ENCODE data around the gene RAE1. TPM values are rescaled to one million over a fixed set of nuclear protein-coding genes. Genes with fewer than 3 reads are reported as not detected.
A peak's percentile ranks its signal among the peaks of the same experiment; 100 is the strongest.

Gene RAE1
- total RNA-seq, 2 experiments from 2014 or later, result 33.8 to 35.3 TPM

GRCh38 chr20:57364451-57364850 is 13.4 kb downstream of the RAE1 start:
- Mint-ChIP-seq H3K4me3 (no peak overlapping the region), H3K4me1 (no peaks in the 10 kb centered on the region), H3K9me3 (no peaks in the 10 kb centered on the region), H3K36me3 (ENCODE audit: low read depth) (peaks cover 44% of the 10 kb centered on the region), H3K27me3 (no peaks in the 10 kb centered on the region), H3K27ac (no peak overlapping the region)
- CTCF ChIA-PET, result interaction anchor here (1.1 to 1.2 kb wide), 2 partner anchors 17 to 738 kb away, joined by 3 to 4 read pairs; no protein-coding TSS in a partner anchor
- POLR2A ChIA-PET, result interaction anchor here (1.0 kb wide), 1 partner anchor 28 kb away, joined by 3 read pairs; no protein-coding TSS in a partner anchor
- no peak for DNase-seq

- H3K27me3 Mint-ChIP-seq, result no peaks in the 10 kb centered on the region
- DNase-seq, result no peak
- H3K36me3 Mint-ChIP-seq (ENCODE audit: low read depth), result peaks cover 78% of the 10 kb centered on the region
- H3K4me1 Mint-ChIP-seq, result peaks cover 5% of the 10 kb centered on the region
- H3K4me3 Mint-ChIP-seq, result no peak overlapping the region
- ChIA-PET POLR2A (interaction anchor here (1.2 kb wide), 1 partner anchor 10 kb away, joined by 4 read pairs; no protein-coding TSS in a partner anchor), CTCF (no interaction called here)
- no peak overlapping the region for H3K27ac Mint-ChIP-seq
- no peaks in the 10 kb centered on the region for H3K9me3 Mint-ChIP-seq
Observed at GRCh38 chr20:57369596-57369995, 18.5 kb downstream of the RAE1 start.

DNA sequence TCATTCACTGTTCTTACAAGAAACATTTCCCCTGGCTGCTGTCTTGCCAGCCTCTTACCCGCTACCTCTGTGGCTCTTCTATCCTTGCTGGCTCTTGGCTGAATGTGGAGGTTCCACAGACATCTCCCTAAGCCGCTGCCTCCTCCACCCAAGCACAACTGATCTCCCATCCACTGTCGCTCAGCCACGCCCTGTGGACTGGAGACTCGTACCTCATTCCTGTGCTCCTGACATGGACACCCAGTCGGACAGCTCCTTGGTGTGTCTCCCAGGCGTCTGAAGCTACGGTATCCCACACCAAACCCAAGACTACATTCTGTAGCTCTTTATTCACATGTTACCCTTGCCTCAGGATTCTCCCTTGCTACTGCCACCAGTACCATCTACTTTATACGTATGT is 19.3 kb downstream of the RAE1 start:
- Mint-ChIP-seq H3K36me3 (ENCODE audit: low read depth) (peaks cover 80% of the 10 kb centered on the region), H3K27me3 (no peaks in the 10 kb centered on the region), H3K9me3 (no peaks in the 10 kb centered on the region), H3K27ac (no peak overlapping the region), H3K4me3 (no peak overlapping the region), H3K4me1 (peaks cover 5% of the 10 kb centered on the region)
- DNase-seq, result no peak
- CTCF ChIA-PET, result no interaction called here
- POLR2A ChIA-PET, result no interaction called here

DNA sequence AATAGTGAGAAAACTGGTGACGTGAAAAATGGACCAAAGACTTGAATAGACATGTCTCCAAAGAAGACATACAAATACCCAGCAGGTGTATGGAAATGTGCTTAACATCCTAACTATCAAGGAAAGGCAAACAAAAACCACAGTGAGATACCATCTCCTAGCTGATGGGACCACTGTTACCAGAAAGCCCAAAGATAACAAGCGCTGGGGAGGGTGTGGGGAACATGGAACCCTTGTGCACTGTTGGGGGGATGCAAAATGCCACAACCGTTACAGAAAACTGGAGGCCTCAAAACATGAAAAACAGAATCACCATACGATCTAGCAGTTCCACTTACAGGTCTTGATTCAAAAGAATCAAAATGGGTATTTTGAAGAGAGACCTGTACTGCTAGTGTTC is 20.3 kb downstream of the RAE1 start:
- Mint-ChIP-seq H3K9me3 (no peaks in the 10 kb centered on the region), H3K4me1 (peaks cover 9% of the 10 kb centered on the region), H3K4me3 (no peak overlapping the region), H3K36me3 (ENCODE audit: low read depth) (peaks cover 81% of the 10 kb centered on the region), H3K27me3 (no peaks in the 10 kb centered on the region), H3K27ac (no peak overlapping the region)
- ChIA-PET CTCF (no interaction called here), POLR2A (no interaction called here)
- no peak for DNase-seq

GRCh38 chr20:57372157-57372556 is 21.1 kb downstream of the RAE1 start:
- Mint-ChIP-seq H3K4me1 (peaks cover 12% of the 10 kb centered on the region), H3K4me3 (no peak overlapping the region), H3K36me3 (ENCODE audit: low read depth) (peaks cover 81% of the 10 kb centered on the region), H3K27me3 (no peaks in the 10 kb centered on the region), H3K9me3 (no peaks in the 10 kb centered on the region), H3K27ac (no peak overlapping the region)
- CTCF ChIA-PET, result no interaction called here
- DNase-seq, result no peak
- POLR2A ChIA-PET, result no interaction called here

DNA sequence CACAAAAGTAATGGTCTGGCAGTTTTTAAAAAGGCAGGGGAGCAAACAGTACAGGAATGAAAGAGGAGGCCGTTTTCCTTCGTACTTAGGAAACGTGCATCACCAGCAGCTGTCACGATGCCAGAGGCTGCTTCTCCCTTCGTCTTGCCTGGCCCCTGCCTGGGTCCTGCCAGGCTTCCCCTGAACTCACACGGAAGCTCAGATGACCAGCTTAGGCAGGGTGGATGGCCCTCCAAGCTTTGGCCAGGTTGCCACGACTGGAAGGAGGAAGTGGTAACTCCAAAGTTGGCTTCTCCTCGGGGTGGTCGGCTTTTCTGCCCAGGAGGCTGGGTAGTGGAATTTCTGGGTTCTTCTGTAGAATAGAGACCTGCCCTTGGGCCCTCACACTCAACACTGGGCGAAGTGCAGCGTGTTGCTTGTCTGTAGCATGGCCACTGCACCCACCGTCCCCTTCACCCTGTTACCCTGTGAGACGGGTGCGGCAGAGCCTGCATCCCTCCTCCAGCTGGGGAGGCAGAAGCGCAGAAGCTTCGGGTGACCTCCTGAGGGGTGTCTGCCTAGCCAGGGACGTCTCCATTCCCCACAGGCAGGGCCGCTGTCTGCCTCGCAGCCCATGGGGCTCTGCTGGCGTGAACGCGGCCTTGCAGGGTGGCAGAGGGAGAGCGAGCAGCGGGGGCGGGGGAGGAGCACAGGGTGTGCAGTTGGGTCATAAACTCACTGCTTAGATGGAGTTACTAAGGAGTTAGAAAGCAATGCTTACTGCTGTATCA is 21.7 kb downstream of the RAE1 start:
- H3K36me3 Mint-ChIP-seq (ENCODE audit: low read depth), result peaks cover 85% of the 10 kb centered on the region
- no peak overlapping the region for H3K27ac Mint-ChIP-seq
- POLR2A ChIA-PET, result interaction anchor here (0.9 kb wide), 1 partner anchor 40 kb away, joined by 3 read pairs; no protein-coding TSS in a partner anchor
- no peaks in the 10 kb centered on the region for H3K9me3 Mint-ChIP-seq
- H3K4me1 Mint-ChIP-seq, result peaks cover 18% of the 10 kb centered on the region
- DNase-seq, result no peak
- H3K27me3 Mint-ChIP-seq, result no peaks in the 10 kb centered on the region
- no peak overlapping the region for H3K4me3 Mint-ChIP-seq
- CTCF ChIA-PET, result no interaction called here

DNA sequence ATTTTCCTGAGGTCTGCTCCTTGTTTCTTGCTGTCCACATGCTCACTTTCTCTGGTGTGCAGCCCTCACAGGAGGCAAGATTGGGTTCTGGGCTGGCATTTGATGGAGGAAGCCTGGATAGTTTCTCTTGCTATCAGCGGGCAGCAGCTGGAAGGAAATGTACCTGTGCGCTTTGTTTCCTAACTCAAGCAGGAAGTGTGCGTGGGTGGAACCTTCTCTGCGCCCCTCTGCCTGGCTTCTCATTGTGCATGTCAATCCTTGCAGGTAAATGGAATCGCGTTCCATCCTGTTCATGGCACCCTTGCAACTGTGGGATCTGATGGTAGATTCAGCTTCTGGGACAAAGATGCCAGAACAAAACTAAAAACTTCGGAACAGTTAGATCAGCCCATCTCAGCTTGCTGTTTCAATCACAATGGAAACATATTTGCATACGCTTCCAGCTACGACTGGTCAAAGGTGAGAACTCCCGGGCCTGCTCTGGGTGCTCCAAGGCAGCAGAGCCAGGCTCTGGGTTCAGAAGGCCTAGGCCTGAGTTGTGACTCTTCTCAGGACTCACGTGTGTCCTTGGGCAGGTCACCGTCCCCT is 23.4 kb downstream of the RAE1 start:
- peaks cover 32% of the 10 kb centered on the region for H3K4me1 Mint-ChIP-seq
- DNase-seq, result no peak
- no peak overlapping the region for H3K4me3 Mint-ChIP-seq
- H3K27me3 Mint-ChIP-seq, result no peaks in the 10 kb centered on the region
- ChIA-PET CTCF (no interaction called here), POLR2A (interaction anchor here (1.2 to 2.2 kb wide), 2 partner anchors 15 to 23 kb away, joined by 3 to 7 read pairs; partner anchors contain the start of gene RAE1)
- no peaks in the 10 kb centered on the region for H3K9me3 Mint-ChIP-seq
- H3K36me3 Mint-ChIP-seq (ENCODE audit: low read depth), result peaks cover 82% of the 10 kb centered on the region
- peak overlapping the region; percentile 24 for H3K27ac Mint-ChIP-seq

DNA sequence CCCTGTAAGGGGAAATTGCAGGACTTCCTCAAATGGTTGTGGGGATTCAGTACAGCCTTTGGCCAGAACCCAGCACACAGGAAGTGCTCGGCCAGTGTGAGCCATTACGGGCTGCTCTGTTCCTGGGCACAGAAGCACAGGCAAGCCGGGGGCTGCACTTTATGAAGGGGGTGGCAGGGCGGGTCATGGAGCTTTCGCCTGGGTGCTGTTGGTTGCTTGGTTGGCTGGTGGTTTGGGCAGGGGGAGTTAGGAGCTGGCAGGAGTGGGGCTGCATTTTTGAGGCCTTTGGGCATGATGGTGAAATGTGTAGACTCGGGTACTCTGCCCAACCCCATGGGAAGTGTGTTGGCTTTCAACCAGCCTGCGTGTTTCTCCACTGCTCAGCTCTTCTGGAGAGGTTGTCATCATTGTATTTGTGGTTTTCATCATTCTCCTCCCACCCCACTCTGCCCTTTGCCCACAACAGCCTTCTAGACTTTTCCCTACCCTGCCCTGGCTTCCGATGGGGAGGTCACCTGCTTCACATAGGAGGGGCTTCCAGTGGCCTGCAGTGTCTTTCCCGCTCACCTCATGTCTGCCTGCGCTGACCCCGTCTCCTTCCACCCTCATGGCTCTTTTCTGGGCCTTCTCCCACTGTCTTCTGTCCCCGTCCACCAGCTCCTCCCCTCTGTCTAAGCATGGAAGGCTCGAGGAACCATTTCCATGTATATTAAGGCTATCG is 24.0 kb downstream of the RAE1 start:
- H3K4me1 Mint-ChIP-seq, result peaks cover 39% of the 10 kb centered on the region
- no peak for DNase-seq
- peaks cover 78% of the 10 kb centered on the region for H3K36me3 Mint-ChIP-seq (ENCODE audit: low read depth)
- no peak overlapping the region for H3K27ac Mint-ChIP-seq
- CTCF ChIA-PET, result no interaction called here
- no peaks in the 10 kb centered on the region for H3K9me3 Mint-ChIP-seq
- no peak overlapping the region for H3K4me3 Mint-ChIP-seq
- POLR2A ChIA-PET, result interaction anchor here (0.6 to 2.2 kb wide), 3 partner anchors 13 to 24 kb away, joined by 3 to 7 read pairs (median 3); partner anchors contain the start of gene RAE1
- H3K27me3 Mint-ChIP-seq, result no peaks in the 10 kb centered on the region

GRCh38 chr20:57375652-57376230 is 24.7 kb downstream of the RAE1 start:
- H3K4me1 Mint-ChIP-seq, result peaks cover 42% of the 10 kb centered on the region
- H3K9me3 Mint-ChIP-seq, result no peaks in the 10 kb centered on the region
- H3K27ac Mint-ChIP-seq, result no peak overlapping the region
- POLR2A ChIA-PET, result interaction anchor here (0.6 to 2.2 kb wide), 4 partner anchors 13 to 24 kb away, joined by 3 to 7 read pairs (median 3); partner anchors contain the start of gene RAE1
- H3K4me3 Mint-ChIP-seq, result no peak overlapping the region
- CTCF ChIA-PET, result interaction anchor here (1.8 kb wide), 1 partner anchor 123 kb away, joined by 5 read pairs; no protein-coding TSS in a partner anchor
- H3K36me3 Mint-ChIP-seq (ENCODE audit: low read depth), result peaks cover 76% of the 10 kb centered on the region
- no peaks in the 10 kb centered on the region for H3K27me3 Mint-ChIP-seq
- no peak for DNase-seq

- H3K36me3 Mint-ChIP-seq (ENCODE audit: low read depth), result peaks cover 65% of the 10 kb centered on the region
- H3K9me3 Mint-ChIP-seq, result no peaks in the 10 kb centered on the region
- H3K4me3 Mint-ChIP-seq, result no peak overlapping the region
- peak overlapping the region; percentile 29 for H3K27ac Mint-ChIP-seq
- ChIA-PET POLR2A (no interaction called here), CTCF (interaction anchor here (1.8 kb wide), 1 partner anchor 122 kb away, joined by 5 read pairs; no protein-coding TSS in a partner anchor)
- peaks cover 52% of the 10 kb centered on the region for H3K4me1 Mint-ChIP-seq
- DNase-seq, result no peak
- H3K27me3 Mint-ChIP-seq, result no peaks in the 10 kb centered on the region
Observed at GRCh38 chr20:57377350-57377749, 26.3 kb downstream of the RAE1 start.

GRCh38 chr20:57378107-57378506 is 27.1 kb downstream of the RAE1 start:
- Mint-ChIP-seq H3K4me3 (no peak overlapping the region), H3K36me3 (ENCODE audit: low read depth) (peaks cover 61% of the 10 kb centered on the region), H3K27me3 (no peaks in the 10 kb centered on the region), H3K9me3 (no peaks in the 10 kb centered on the region), H3K27ac (no peak overlapping the region), H3K4me1 (peaks cover 58% of the 10 kb centered on the region)
- no peak for DNase-seq
- POLR2A ChIA-PET, result no interaction called here
- CTCF ChIA-PET, result interaction anchor here (2.6 kb wide), 1 partner anchor 16 kb away, joined by 6 read pairs; no protein-coding TSS in a partner anchor

- Mint-ChIP-seq H3K4me3 (no peak overlapping the region), H3K36me3 (ENCODE audit: low read depth) (peaks cover 55% of the 10 kb centered on the region), H3K4me1 (peaks cover 63% of the 10 kb centered on the region), H3K27ac (peak overlapping the region; percentile 43), H3K9me3 (no peaks in the 10 kb centered on the region), H3K27me3 (no peaks in the 10 kb centered on the region)
- ChIA-PET POLR2A (interaction anchor here (1.3 to 2.2 kb wide), 3 partner anchors 12 to 20 kb away, joined by 6 to 16 read pairs (median 8); partner anchors contain the start of gene RBM38), CTCF (interaction anchor here (1.3 to 4.1 kb wide), 9 partner anchors 16 to 123 kb away, joined by 3 to 25 read pairs (median 9); no protein-coding TSS in a partner anchor)
- DNase-seq, result no peak
Observed at GRCh38 chr20:57378646-57379262, 27.7 kb downstream of the RAE1 start.

Data from activated CD4-positive, alpha-beta memory T cell treated with anti-CD3 and anti-CD28 coated beads, Interleukin-2, amount 10 ng/mL, durations not matched to agents 7 days and 5 days (primary cell).